B cell (primary cell): ENCODE measurements around the gene PHIP. TPM values are rescaled to one million over a fixed set of nuclear protein-coding genes. Genes with fewer than 3 reads are reported as not detected.

Experiments used
- ATAC-seq: fragments of 200-7000 bp; cut with Tn5 transposase; one replicate; pipeline ENCODE4 v1.10.0; 2021; ENCODE audit warnings: low read depth, mild to moderate bottlenecking, moderate number of reproducible peaks, moderate library complexity
- CTCF ChIA-PET: fragments of 350-600 bp; sonication (Branson Sonifier 250); formaldehyde crosslinking; loops from one replicate; lab custom pipeline; 2021; ENCODE audit warnings: antibody characterized with exemption, inconsistent platforms; lab: Charles Lee
- POLR2A ChIA-PET: fragments of 350-600 bp; sonication (Branson Sonifier 250); formaldehyde crosslinking; loops from one replicate; lab custom pipeline; 2021; ENCODE audit warnings: antibody characterized with exemption; lab: Charles Lee
- DNase-seq: peaks from one replicate; pipeline ENCODE4 v3.0.0; 2013
- H2AFZ ChIP-seq: 2 replicates; pipeline ENCODE4 v1.6.1; 2012; ENCODE audit warnings: mild to moderate bottlenecking, low read depth, low read length; ENCODE audit not compliant: insufficient read depth, poor library complexity, severe bottlenecking
- H3K27ac ChIP-seq, 2 donors: 1 replicate in 1 of 2; 2 replicates in 1 of 2; pipeline ENCODE4 v1.5.1; 2012 to 2013; ENCODE audit warnings: low read length in 2 of 2, mild to moderate bottlenecking in 2 of 2, moderate library complexity in 1 of 2
- H3K27me3 ChIP-seq, 4 experiments: fragments of 200-600 bp in 1 of 4; sonication (generic) in 1 of 4; replicated peaks in 1 of 4; 1 replicate in 2 of 4; 2 replicates in 2 of 4; pipeline versions ENCODE4 v1.6.1 to v1.7.0; 2013 to 2016; ENCODE audit warnings: low read length in 3 of 4, mild to moderate bottlenecking in 2 of 4, mixed read lengths in 1 of 4, moderate library complexity in 1 of 4; ENCODE audit not compliant: insufficient read depth in 4 of 4, control insufficient read depth in 3 of 4; ENCODE audit errors: control extremely low read depth in 1 of 4
- H3K36me3 ChIP-seq, 2 experiments: replicated peaks in 1 of 2; 1 replicate in 1 of 2; 2 replicates in 1 of 2; pipeline versions ENCODE4 v1.6.1 to v1.7.1; 2013; ENCODE audit warnings: low read length in 1 of 2; ENCODE audit not compliant: insufficient read depth in 2 of 2, control insufficient read depth in 1 of 2; ENCODE audit errors: control extremely low read depth in 1 of 2, extremely low read depth in 1 of 2
- H3K4me1 ChIP-seq, 2 donors: fragments of 200-600 bp in 1 of 2; sonication (generic) in 1 of 2; 1 replicate in 1 of 2; 2 replicates in 1 of 2; pipeline versions ENCODE4 v1.5.1 to v1.6.1; 2013 to 2017; ENCODE audit warnings: low read length in 2 of 2; ENCODE audit not compliant: control insufficient read depth in 2 of 2, insufficient read depth in 2 of 2
- H3K4me2 ChIP-seq: replicated peaks from 2 replicates; pipeline ENCODE3; 2012; ENCODE audit warnings: mild to moderate bottlenecking, low read depth, low read length; ENCODE audit not compliant: poor library complexity, severe bottlenecking
- H3K4me3 ChIP-seq, 5 experiments: fragments of 200-600 bp in 1 of 5; sonication (generic) in 1 of 5; 1 replicate in 3 of 5; 2 replicates in 2 of 5; pipeline versions ENCODE4 v1.5.1 to v1.7.0; 2011 to 2016; ENCODE audit warnings: low read length in 4 of 5, mild to moderate bottlenecking in 4 of 5, low read depth in 2 of 5, control low read depth in 1 of 5, moderate library complexity in 1 of 5; ENCODE audit not compliant: insufficient read depth in 1 of 5; ENCODE audit errors: control extremely low read depth in 1 of 5, extremely low read depth in 1 of 5
- H3K79me2 ChIP-seq: fragments of 200-600 bp; sonication (generic); one replicate; pipeline ENCODE4 v1.6.0; 2016; ENCODE audit warnings: low read length; ENCODE audit not compliant: control insufficient read depth, insufficient read depth
- H3K9ac ChIP-seq: fragments of 200-600 bp; sonication (generic); 2 replicates; pipeline ENCODE4 v1.6.1; 2017; ENCODE audit warnings: mild to moderate bottlenecking, low read length, moderate library complexity
- H3K9me3 ChIP-seq, 3 donors: one replicate each; pipeline versions ENCODE4 v1.6.1 to v1.7.1; 2013; ENCODE audit warnings: low read length in 2 of 3; ENCODE audit not compliant: control insufficient read depth in 2 of 3, insufficient read depth in 1 of 3; ENCODE audit errors: control extremely low read depth in 1 of 3
- H4K20me1 ChIP-seq: 2 replicates; pipeline ENCODE4 v1.6.0; 2012; ENCODE audit warnings: mild to moderate bottlenecking, low read length; ENCODE audit not compliant: insufficient read depth, control insufficient read depth, poor library complexity, severe bottlenecking
- H3K27ac Mint-ChIP-seq: one replicate; pipeline ENCODE4 v1.8.0; 2021; ENCODE audit warnings: mixed read lengths
- H3K27me3 Mint-ChIP-seq: one replicate; pipeline ENCODE4 v1.8.0; 2021; ENCODE audit warnings: mixed read lengths
- H3K4me1 Mint-ChIP-seq: one replicate; pipeline ENCODE4 v1.8.0; 2021; ENCODE audit warnings: mixed read lengths
- H3K4me3 Mint-ChIP-seq: one replicate; pipeline ENCODE4 v1.8.0; 2021; ENCODE audit warnings: mixed read lengths
- H3K9me3 Mint-ChIP-seq: one replicate; pipeline ENCODE4 v1.8.0; 2022; ENCODE audit warnings: mixed read lengths; ENCODE audit not compliant: insufficient read depth
- EZH2 ChIP-seq: IDR thresholded peaks from 2 replicates; pipeline ENCODE4 v1.6.1; 2012; ENCODE audit warnings: borderline replicate concordance, low read depth, mild to moderate bottlenecking, moderate library complexity, low read length; ENCODE audit not compliant: insufficient read depth, poor library complexity, severe bottlenecking
- WGBS: methylation state at CpG from one replicate; pipeline ENCODE4 v1.1.5; 2013; ENCODE audit warnings: missing lambda C conversion rate; ENCODE audit not compliant: insufficient coverage; 5-methylcytosine and 5-hydroxymethylcytosine counted together
- intact Hi-C: fragments of 100-400 bp; cut with micrococcal nuclease; formaldehyde crosslinking; loops from one replicate; pipeline ENCODE4 v1.10.0; 2022
- polyA plus RNA-seq: library from polyadenylated mRNA; depleted of rRNA; stranded (reverse); fragments of >200 nt; gene quantifications from 2 replicates; pipeline ENCODE4 v1.2.3, GENCODE V29; 2012
- total RNA-seq, 2 donors: library from RNA; stranded (reverse); fragments of 120-200 nt in 1 of 2; gene quantifications; 1 replicate in 1 of 2; 2 replicates in 1 of 2; pipeline versions ENCODE4 v1.2.3 to v1.2.4, GENCODE V29; 2013 to 2022
- TF ChIP-seq, protein P1 (sequence below): fragments of 200-600 bp; IDR thresholded peaks from one replicate; pipeline ENCODE4 v1.8.0; 2022; ENCODE audit warnings: antibody characterized with exemption, mild to moderate bottlenecking

Gene PHIP
- total and polyA plus RNA-seq, 2 donors (not counting 1 experiment from before 2014, with no cell fraction given) = 7.4 to 52.7 TPM

DNA sequence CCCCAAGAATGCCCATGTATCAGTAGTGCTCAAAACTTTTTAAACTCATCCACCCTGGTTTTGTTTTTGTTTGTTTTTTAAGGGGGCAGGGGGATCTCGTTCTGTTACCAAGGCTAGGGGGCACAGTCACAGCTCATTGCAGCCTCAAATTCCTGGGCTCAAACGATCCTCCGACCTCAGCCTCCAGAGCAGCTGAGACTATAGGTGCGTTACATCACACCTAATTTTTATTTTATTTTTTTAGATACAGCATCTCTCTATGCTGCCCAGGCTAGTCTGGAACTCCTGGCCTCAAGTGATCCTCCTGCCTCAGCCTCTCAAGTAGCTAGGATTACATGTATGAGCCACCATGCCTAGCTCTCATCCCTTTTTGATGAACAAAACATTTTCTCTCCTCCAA, 11.2 kb downstream of the PHIP start:
- peaks cover 17% of the 10 kb centered on the region for H3K4me1 Mint-ChIP-seq

DNA sequence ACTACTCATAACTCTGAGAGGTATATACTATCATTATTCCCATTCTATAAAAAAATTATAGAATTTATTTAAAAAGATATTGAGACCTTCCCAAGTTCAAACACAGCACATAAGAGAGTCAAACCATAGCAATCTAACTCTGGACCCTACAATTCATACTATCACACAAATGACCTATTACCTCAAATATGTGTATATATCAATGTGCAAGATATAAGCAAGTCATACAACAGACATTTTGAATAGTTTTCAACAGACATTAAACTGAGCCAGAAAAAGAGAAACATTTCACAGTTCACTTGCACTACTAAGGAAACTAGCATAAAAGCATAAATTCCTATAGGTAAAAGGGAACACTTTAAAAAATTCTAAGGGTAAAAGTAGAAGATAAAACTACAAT, 11.7 kb downstream of the PHIP start:
- Histone ChIP-seq H3K27me3 (no peaks in the 10 kb centered on the region), H4K20me1 (peaks cover 41% of the 10 kb centered on the region), H2AFZ (no peak overlapping the region), H3K4me2 (no peak overlapping the region), H3K36me3 (peaks cover 0 to 3% of the 10 kb centered on the region in 2 experiments), H3K4me1 (peaks cover 12 to 14% of the 10 kb centered on the region in 2 donors), H3K79me2 (peaks cover 76% of the 10 kb centered on the region), H3K4me3 (no peak overlapping the region), H3K9me3 (no peaks in the 10 kb centered on the region), H3K27ac (no peak overlapping the region), H3K9ac (no peak overlapping the region)
- H3K4me1 Mint-ChIP-seq = peaks cover 16% of the 10 kb centered on the region
- POLR2A ChIA-PET = no interaction called here
- intact Hi-C loops = no loop called here
- H3K4me3 Mint-ChIP-seq = no peak overlapping the region
- DNase-seq (no peak), ATAC-seq (no peak)
- no peaks in the 10 kb centered on the region for H3K9me3 Mint-ChIP-seq
- CTCF ChIA-PET = no interaction called here
- no peak overlapping the region for H3K27ac Mint-ChIP-seq
- no peak for TF ChIP-seq EZH2
- TF ChIP-seq, protein P1, sequence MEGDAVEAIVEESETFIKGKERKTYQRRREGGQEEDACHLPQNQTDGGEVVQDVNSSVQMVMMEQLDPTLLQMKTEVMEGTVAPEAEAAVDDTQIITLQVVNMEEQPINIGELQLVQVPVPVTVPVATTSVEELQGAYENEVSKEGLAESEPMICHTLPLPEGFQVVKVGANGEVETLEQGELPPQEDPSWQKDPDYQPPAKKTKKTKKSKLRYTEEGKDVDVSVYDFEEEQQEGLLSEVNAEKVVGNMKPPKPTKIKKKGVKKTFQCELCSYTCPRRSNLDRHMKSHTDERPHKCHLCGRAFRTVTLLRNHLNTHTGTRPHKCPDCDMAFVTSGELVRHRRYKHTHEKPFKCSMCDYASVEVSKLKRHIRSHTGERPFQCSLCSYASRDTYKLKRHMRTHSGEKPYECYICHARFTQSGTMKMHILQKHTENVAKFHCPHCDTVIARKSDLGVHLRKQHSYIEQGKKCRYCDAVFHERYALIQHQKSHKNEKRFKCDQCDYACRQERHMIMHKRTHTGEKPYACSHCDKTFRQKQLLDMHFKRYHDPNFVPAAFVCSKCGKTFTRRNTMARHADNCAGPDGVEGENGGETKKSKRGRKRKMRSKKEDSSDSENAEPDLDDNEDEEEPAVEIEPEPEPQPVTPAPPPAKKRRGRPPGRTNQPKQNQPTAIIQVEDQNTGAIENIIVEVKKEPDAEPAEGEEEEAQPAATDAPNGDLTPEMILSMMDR = no peak
- H3K27me3 Mint-ChIP-seq = no peaks in the 10 kb centered on the region

More for the DNA sequence above, 11.2 kb downstream of the PHIP start:
- H3K27ac Mint-ChIP-seq = no peak overlapping the region
- no peak for DNase-seq
- Histone ChIP-seq H3K27ac (no peak overlapping the region), H3K27me3 (no peaks in the 10 kb centered on the region), H3K9me3 (no peaks in the 10 kb centered on the region), H3K4me1 (peaks cover 12 to 14% of the 10 kb centered on the region in 2 donors), H3K9ac (no peak overlapping the region), H3K36me3 (peaks cover 0 to 3% of the 10 kb centered on the region in 2 experiments), H2AFZ (no peak overlapping the region), H3K4me3 (no peak overlapping the region), H4K20me1 (peaks cover 41% of the 10 kb centered on the region), H3K79me2 (peaks cover 77% of the 10 kb centered on the region), H3K4me2 (no peak overlapping the region)
- no peaks in the 10 kb centered on the region for H3K27me3 Mint-ChIP-seq
- no peaks in the 10 kb centered on the region for H3K9me3 Mint-ChIP-seq
- 100% methylated on average over 2 of the region's 4 CpGs for WGBS
- H3K4me3 Mint-ChIP-seq = no peak overlapping the region
- ChIA-PET POLR2A (interaction anchor here (0.8 kb wide), 1 partner anchor 11 kb away, joined by 4 read pairs; no protein-coding TSS in a partner anchor), CTCF (no interaction called here)
- no peak for ATAC-seq
- intact Hi-C loops = no loop called here
- TF ChIP-seq EZH2 = no peak
- TF ChIP-seq, protein P1 = no peak
